Activated B cell treated with CpG ODN at 0.5 μM for 24 hours (primary cell): ENCODE data around the gene FOXN1. TPM values are rescaled to one million over a fixed set of nuclear protein-coding genes. Genes with fewer than 3 reads are reported as not detected.

Experiments
- ATAC-seq: fragments of 200-7000 bp; cut with Tn5 transposase; one replicate; pipeline ENCODE4 v1.10.0; 2021; ENCODE audit warnings: low read depth, mild to moderate bottlenecking, moderate library complexity
- CTCF ChIA-PET: fragments of 350-600 bp; sonication (Branson Sonifier 250); formaldehyde crosslinking; loops from one replicate; lab custom pipeline; 2021; ENCODE audit warnings: antibody characterized with exemption; lab: Charles Lee
- POLR2A ChIA-PET: fragments of 350-600 bp; sonication (Branson Sonifier 250); formaldehyde crosslinking; loops from one replicate; lab custom pipeline; 2021; ENCODE audit warnings: antibody characterized with exemption; lab: Charles Lee
- DNase-seq: peaks from one replicate; pipeline ENCODE4 v3.0.0; 2022
- H3K27ac Mint-ChIP-seq: one replicate; pipeline ENCODE4 v1.8.0; 2020; ENCODE audit warnings: mixed read lengths
- H3K27me3 Mint-ChIP-seq: one replicate; pipeline ENCODE4 v1.8.0; 2021; ENCODE audit warnings: mixed read lengths
- H3K36me3 Mint-ChIP-seq: one replicate; pipeline ENCODE4 v1.8.0; 2021; ENCODE audit warnings: low read depth, mixed read lengths
- H3K4me1 Mint-ChIP-seq: one replicate; pipeline ENCODE4 v1.8.0; 2021; ENCODE audit warnings: mixed read lengths
- H3K4me3 Mint-ChIP-seq: one replicate; pipeline ENCODE4 v1.8.0; 2020; ENCODE audit warnings: mild to moderate bottlenecking, mixed read lengths
- H3K9me3 Mint-ChIP-seq: one replicate; pipeline ENCODE4 v1.8.0; 2020; ENCODE audit warnings: mixed read lengths
- CTCF ChIP-seq: fragments of 200-600 bp; IDR thresholded peaks from one replicate; pipeline ENCODE4 v1.8.0; 2022; ENCODE audit warnings: antibody characterized with exemption, mild to moderate bottlenecking
- intact Hi-C: fragments of 100-400 bp; cut with micrococcal nuclease; formaldehyde crosslinking; loops from one replicate; pipeline ENCODE4 v1.15.1; 2024
- total RNA-seq: library from RNA; stranded (reverse); gene quantifications from 2 replicates; pipeline ENCODE4 v1.2.3, GENCODE V29; 2022

Gene FOXN1
- total RNA-seq, 1 donor from 2014 or later = not detected

DNA sequence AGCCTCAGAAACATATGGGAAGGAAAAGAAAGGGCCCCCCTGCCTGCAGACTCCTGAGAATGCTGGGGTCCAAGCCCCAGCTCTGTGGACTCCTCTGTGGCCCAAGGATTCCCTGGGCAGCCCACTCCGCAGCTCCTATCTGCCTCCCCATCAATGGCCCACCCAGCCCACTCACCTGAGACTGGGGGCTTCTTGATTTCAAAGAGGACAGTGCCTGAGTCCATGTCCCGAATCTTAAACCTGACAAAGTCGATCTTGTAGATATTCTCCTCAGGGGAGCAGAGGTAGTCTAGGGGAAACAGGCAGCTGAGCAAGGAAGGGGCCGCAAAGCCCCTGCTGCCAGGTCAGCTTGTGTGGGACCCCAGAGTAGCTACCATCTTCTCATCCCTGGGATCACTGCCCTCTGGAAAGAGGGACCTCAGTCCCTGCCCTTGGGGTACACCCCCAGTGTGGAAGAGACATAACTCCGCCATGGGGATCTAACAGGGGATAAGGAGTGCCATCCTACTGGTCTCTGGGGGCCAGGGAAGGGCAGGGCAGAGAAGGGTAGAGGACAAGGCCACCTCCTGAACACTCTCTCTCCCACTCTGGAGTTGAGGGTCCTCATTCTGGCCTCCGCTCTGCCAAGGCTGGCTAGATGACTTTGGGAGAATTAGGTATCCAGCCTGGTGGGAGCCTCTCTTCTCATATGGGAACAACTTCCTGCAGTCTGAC, 42.4 kb downstream of the FOXN1 start:
- intact Hi-C loops = loop anchor here (1.0 to 5.0 kb wide), 3 partner anchors 29 to 179 kb away; partner anchors contain the start of genes NEK8 and TLCD1
- Mint-ChIP-seq H3K27me3 (no peaks in the 10 kb centered on the region), H3K4me3 (peak overlapping the region; percentile 97), H3K4me1 (peaks cover 88% of the 10 kb centered on the region), H3K27ac (peak overlapping the region; percentile 93), H3K9me3 (no peaks in the 10 kb centered on the region), H3K36me3 (peaks cover 58% of the 10 kb centered on the region)
- peak; percentile 22 for TF ChIP-seq CTCF
- ATAC-seq (no peak), DNase-seq (no peak)
- ChIA-PET CTCF (interaction anchor here (1.2 to 3.9 kb wide), 7 partner anchors 20 to 63 kb away, joined by 3 to 32 read pairs (median 4); partner anchors contain the start of genes PIGS and RSKR), POLR2A (interaction anchor here (0.6 to 7.1 kb wide), 8 partner anchors 11 to 96 kb away, joined by 3 to 160 read pairs (median 16); partner anchors contain the start of genes ALDOC, BLTP2, PIGS and SPAG5)

DNA sequence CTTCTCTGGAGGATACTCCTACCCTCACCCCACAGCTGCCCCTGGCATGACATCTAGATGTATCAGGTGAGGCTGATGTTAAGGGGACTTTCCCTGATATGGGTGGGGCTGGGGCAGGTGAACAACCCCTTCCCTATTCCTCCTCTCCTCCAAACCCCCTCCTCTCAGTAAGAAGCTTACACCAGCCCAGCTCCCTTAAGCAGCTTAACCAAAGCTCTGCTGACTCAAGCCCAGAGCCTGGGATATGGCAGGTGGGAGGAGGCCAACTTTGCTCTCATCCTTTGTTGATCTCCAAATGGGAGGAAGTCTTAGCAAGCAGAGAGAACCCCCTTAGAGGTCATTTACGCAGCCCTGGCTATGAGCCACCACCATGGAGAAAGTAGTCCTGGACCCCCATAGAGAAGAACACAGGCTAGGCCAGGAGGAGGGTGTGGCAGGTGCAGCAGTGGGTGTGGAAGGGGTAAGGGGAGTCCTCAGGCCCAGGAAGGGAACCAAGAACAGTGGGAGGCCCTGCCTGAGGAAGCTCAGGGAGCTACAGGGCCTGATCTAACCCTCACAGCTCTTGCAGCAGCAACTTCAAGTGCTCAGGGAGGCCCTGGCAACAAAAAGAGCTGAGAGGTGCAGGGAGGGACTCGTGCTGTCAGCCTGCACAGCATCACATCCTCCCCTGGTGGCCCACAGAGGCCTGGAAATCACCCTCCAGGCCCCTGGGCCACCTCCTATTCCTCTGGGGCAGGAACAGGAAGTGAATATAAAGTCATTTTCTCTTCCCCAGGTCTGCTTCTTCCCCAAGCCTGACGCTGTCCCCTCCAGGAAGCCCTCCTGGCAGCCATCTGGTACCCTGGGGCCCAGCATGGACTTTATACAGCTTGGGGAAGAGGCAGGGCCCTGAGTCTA, 43.3 kb downstream of the FOXN1 start:
- DNase-seq (peak; percentile 63), ATAC-seq (peak; percentile 79)
- CTCF ChIA-PET = interaction anchor here (0.6 to 3.9 kb wide), 7 partner anchors 9 to 62 kb away, joined by 3 to 32 read pairs (median 4); partner anchors contain the start of genes PIGS and RSKR
- no peaks in the 10 kb centered on the region for H3K27me3 Mint-ChIP-seq
- H3K4me3 Mint-ChIP-seq = peak overlapping the region; percentile 97
- peaks cover 67% of the 10 kb centered on the region for H3K36me3 Mint-ChIP-seq
- TF ChIP-seq CTCF = no peak
- POLR2A ChIA-PET = interaction anchor here (0.9 to 7.1 kb wide), 16 partner anchors 10 to 216 kb away, joined by 3 to 160 read pairs (median 4); partner anchors contain the start of genes ALDOC, BLTP2, IFT20 and PIGS
- H3K9me3 Mint-ChIP-seq = no peaks in the 10 kb centered on the region
- peaks cover 87% of the 10 kb centered on the region for H3K4me1 Mint-ChIP-seq
- peak overlapping the region; percentile 93 for H3K27ac Mint-ChIP-seq
- intact Hi-C loops = loop anchor here (1.0 to 5.0 kb wide), 6 partner anchors 28 to 403 kb away; partner anchors contain the start of genes BLTP2, NEK8, PHF12 and RSKR

- no peaks in the 10 kb centered on the region for H3K9me3 Mint-ChIP-seq
- peak overlapping the region; percentile 97 for H3K4me3 Mint-ChIP-seq
- ChIA-PET POLR2A (interaction anchor here (0.9 to 7.1 kb wide), 11 partner anchors 14 to 510 kb away, joined by 3 to 160 read pairs (median 4); partner anchors contain the start of genes ALDOC, BLTP2, IFT20 and NEK8), CTCF (interaction anchor here (0.7 to 3.9 kb wide), 4 partner anchors 11 to 62 kb away, joined by 3 to 19 read pairs (median 4); partner anchors contain the start of gene PIGS)
- ATAC-seq (no peak), DNase-seq (no peak)
- no peak for TF ChIP-seq CTCF
- peaks cover 69% of the 10 kb centered on the region for H3K36me3 Mint-ChIP-seq
- no peaks in the 10 kb centered on the region for H3K27me3 Mint-ChIP-seq
- peak overlapping the region; percentile 93 for H3K27ac Mint-ChIP-seq
- intact Hi-C loops = loop anchor here (1.0 to 5.0 kb wide), 3 partner anchors 61 to 401 kb away; partner anchors contain the start of genes BLTP2, PHF12 and RSKR
- H3K4me1 Mint-ChIP-seq = peaks cover 78% of the 10 kb centered on the region
These were observed 44.7 kb downstream of the FOXN1 start for GRCh38 chr17:28550858-28551257.

DNA sequence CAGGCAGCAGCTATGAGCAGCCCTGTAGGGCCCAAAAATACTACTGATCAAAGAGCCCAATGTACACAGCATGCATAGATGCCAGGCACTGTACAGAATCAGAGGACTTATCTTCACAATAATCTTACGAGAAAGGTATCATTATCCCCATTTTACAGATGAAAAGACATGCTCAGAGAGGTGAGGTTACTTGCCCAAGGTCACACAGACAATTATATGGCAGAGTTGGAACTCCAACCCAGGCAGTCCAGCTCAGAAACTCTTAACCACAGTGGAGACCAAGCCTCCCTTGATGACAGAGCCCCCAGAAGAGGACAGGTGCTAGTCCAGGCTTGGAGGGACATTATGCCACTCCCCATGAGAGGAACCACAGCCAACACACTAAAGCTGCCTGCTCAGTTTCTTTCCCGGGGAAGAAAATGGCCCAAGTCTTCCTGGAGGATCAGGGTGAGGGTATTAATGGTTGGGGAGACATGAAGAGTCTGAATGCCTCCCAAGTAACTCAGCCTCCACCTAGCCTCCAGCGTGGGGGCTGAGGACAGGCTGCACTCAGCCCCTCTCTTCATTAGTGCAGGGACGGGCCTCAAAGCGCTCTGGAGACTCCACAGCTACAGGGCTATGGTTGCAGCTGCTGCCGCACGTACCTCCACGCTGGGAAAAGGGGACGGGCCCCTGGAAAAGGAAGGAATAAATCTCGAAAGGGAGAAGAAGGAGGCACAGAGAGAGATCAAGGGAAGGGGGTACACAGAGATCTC, 45.5 kb downstream of the FOXN1 start:
- intact Hi-C loops = loop anchor here (1.0 to 5.0 kb wide), 6 partner anchors 16 to 401 kb away; partner anchors contain the start of genes IFT20, PHF12, PIGS and RSKR
- no peak for ATAC-seq
- ChIA-PET CTCF (interaction anchor here (1.0 to 3.9 kb wide), 4 partner anchors 12 to 61 kb away, joined by 3 to 19 read pairs (median 4); partner anchors contain the start of gene PIGS), POLR2A (interaction anchor here (0.6 to 7.1 kb wide), 9 partner anchors 15 to 511 kb away, joined by 3 to 160 read pairs (median 4); partner anchors contain the start of genes ALDOC, NEK8, PIGS and SDF2)
- TF ChIP-seq CTCF = no peak
- peak overlapping the region; percentile 97 for H3K4me3 Mint-ChIP-seq
- peaks cover 73% of the 10 kb centered on the region for H3K4me1 Mint-ChIP-seq
- H3K36me3 Mint-ChIP-seq = peaks cover 69% of the 10 kb centered on the region
- H3K9me3 Mint-ChIP-seq = no peaks in the 10 kb centered on the region
- DNase-seq = no peak
- no peaks in the 10 kb centered on the region for H3K27me3 Mint-ChIP-seq
- H3K27ac Mint-ChIP-seq = peak overlapping the region; percentile 93
